Ovary (tissue), 9 donors: Measurements from ENCODE around the gene NREP. TPM values are rescaled to one million over a fixed set of nuclear protein-coding genes. Genes with fewer than 3 reads are reported as not detected.
"Not testable (repeated sequence)": the region's sequence is repeated elsewhere in the genome, so short reads cannot be mapped to it uniquely, and the experiment has no call there.

Experiments used
- DNase-seq, 5 donors: peaks; one replicate each; pipeline ENCODE4 v3.0.0-alpha.2; 2019 to 2020
- H3K27ac ChIP-seq, 2 donors: fragments of 200-600 bp; one replicate each; pipeline versions ENCODE4 v1.5.1 to v1.8.0; 2019 to 2022
- H3K27me3 ChIP-seq: fragments of 200-600 bp; one replicate; pipeline ENCODE4 v1.8.0; 2022
- H3K36me3 ChIP-seq: fragments of 200-600 bp; sonication (generic); one replicate; pipeline ENCODE4 v1.5.1; 2019
- H3K4me1 ChIP-seq: one replicate; pipeline ENCODE4 v1.8.1; 2013; ENCODE audit warnings: mild to moderate bottlenecking, moderate library complexity; ENCODE audit not compliant: insufficient read depth
- H3K4me3 ChIP-seq: fragments of 200-600 bp; sonication (generic); one replicate; pipeline ENCODE4 v1.5.1; 2017
- H3K9me3 ChIP-seq, 2 donors: fragments of 200-600 bp in 1 of 2; sonication (generic) in 1 of 2; one replicate each; pipeline versions ENCODE4 v1.5.1 to v1.8.1; 2013 to 2019; ENCODE audit warnings: mild to moderate bottlenecking in 1 of 2, moderate library complexity in 1 of 2
- EP300 ChIP-seq: sonication (generic); formaldehyde crosslinking; IDR thresholded peaks from one replicate; pipeline ENCODE4 v1.6.1; 2017; ENCODE audit warnings: antibody characterized with exemption
- POLR2A ChIP-seq: fragments of 450-650 bp; IDR thresholded peaks from one replicate; pipeline ENCODE4 v1.6.1; 2017; ENCODE audit warnings: antibody characterized with exemption, mild to moderate bottlenecking, moderate library complexity
- WGBS, 3 donors: extraction: QIAGEN DNeasy Blood & Tissue Kit in 1 of 3; methylation state at CpG; one replicate each; pipeline versions ENCODE4 v1.1.5 to v1.1.7; 2013 to 2017; 5-methylcytosine and 5-hydroxymethylcytosine counted together
- intact Hi-C, 4 donors: fragments of 100-400 bp; cut with DNase I; formaldehyde crosslinking; loops; one replicate each; pipeline versions ENCODE4 v1.11.0 to v1.15.1; 2022 to 2023
- polyA plus RNA-seq, 2 donors: library from polyadenylated mRNA; stranded (reverse); fragments of 200-250 nt in 1 of 2; fragments of 350-450 nt in 1 of 2; fragmentation: Illumina TruSeq in 1 of 2; extraction: RNeasy Lipid Tissue Mini Kit (QIAGEN cat#74804) in 1 of 2; gene quantifications; one replicate each; pipeline ENCODE4 v1.2.3, GENCODE V29; 2013 to 2014
- total RNA-seq, 7 donors: library from RNA; depleted of rRNA in 2 of 7; stranded (reverse); fragments of >200 nt in 2 of 7; fragmentation: NEBNext Ultra II Directional in 3 of 7; extraction: Animal tissue kit (Norgen Biotek cat#: 25700) in 3 of 7; gene quantifications; one replicate each; pipeline versions ENCODE4 v1.1.0 to v1.2.4, GENCODE V29; 2016 to 2023
- TF ChIP-seq, protein P1 (sequence below), 3 donors: fragments of 450-650 bp in 2 of 3; fragments of 200-600 bp in 1 of 3; IDR thresholded peaks; one replicate each; pipeline versions ENCODE4 v1.5.1 to v1.8.0; 2016 to 2022; ENCODE audit warnings: antibody characterized with exemption in 3 of 3, mild to moderate bottlenecking in 1 of 3
- donor health status: DM: no; HTN: no; CAD: no; lungs with moderate emphysema.
- donor health status: DM: no; HTN: no; CAD: no.
- donor health status: Bipolar disorder and iron deficiency.
- donor health status: DM: yes; HTN: yes; CAD: no.
- donor health status: DM: no; HTN: no; CAD: no.
- donor health status: DM: yes; HTN: yes; CAD: no.

NREP gene
- total and polyA plus RNA-seq, 9 donors = 17.0 to 129 (median 31.2) TPM

DNA sequence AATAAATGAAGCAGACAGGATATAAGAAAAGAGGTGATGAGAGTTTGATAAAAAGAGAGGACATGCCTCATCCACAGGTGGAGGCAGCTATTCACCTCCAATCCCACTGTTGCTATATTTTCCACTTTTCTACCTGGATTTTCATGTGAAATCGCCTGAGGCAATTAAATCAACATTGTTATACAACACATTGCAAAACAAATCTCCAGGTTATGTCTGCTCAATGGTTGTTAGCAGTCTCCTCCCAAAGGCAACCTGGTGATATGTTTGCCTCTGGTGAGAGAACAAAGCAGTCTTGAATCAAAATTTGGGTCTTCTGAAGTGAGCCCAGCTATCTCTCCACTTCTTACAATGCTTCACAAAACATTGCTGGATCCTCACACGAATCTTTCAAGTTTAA, 30.0 kb downstream of the NREP start:
- Histone ChIP-seq H3K27ac (no peak overlapping the region), H3K4me3 (no peak overlapping the region), H3K4me1 (no peaks in the 10 kb centered on the region), H3K9me3 (no peaks in the 10 kb centered on the region), H3K27me3 (no peaks in the 10 kb centered on the region), H3K36me3 (no peaks in the 10 kb centered on the region)
- DNase-seq = no peak
- TF ChIP-seq POLR2A = no peak
- TF ChIP-seq EP300 = no peak
- TF ChIP-seq, protein P1, sequence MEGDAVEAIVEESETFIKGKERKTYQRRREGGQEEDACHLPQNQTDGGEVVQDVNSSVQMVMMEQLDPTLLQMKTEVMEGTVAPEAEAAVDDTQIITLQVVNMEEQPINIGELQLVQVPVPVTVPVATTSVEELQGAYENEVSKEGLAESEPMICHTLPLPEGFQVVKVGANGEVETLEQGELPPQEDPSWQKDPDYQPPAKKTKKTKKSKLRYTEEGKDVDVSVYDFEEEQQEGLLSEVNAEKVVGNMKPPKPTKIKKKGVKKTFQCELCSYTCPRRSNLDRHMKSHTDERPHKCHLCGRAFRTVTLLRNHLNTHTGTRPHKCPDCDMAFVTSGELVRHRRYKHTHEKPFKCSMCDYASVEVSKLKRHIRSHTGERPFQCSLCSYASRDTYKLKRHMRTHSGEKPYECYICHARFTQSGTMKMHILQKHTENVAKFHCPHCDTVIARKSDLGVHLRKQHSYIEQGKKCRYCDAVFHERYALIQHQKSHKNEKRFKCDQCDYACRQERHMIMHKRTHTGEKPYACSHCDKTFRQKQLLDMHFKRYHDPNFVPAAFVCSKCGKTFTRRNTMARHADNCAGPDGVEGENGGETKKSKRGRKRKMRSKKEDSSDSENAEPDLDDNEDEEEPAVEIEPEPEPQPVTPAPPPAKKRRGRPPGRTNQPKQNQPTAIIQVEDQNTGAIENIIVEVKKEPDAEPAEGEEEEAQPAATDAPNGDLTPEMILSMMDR (IDR thresholded peaks at IDR 0.05) = no peak
- WGBS, 3 donors = 93 to 95% (median 94%) methylated on average over 2 of the region's 2 CpGs
- intact Hi-C loops = no loop called here

DNA sequence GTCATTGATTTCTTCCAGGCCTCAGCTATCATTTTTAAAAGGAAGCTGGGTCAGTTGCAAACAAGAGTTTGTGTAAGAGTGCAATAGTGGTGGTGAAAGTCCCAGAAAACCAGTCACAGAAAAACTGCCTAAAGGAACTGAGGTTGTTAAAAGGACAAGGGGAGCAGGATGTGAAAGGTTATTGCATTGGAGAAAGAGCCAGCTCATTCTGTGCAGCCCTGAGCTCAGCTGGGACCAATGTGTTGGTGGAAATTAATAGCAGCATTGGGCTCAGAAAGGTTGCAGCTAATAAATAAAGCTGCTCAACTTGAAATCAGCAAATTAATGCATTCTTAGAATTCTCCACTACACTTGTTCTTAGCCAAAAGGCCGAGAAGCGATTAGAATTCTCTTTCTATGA, 34.9 kb downstream of the NREP start:
- intact Hi-C loops = no loop called here
- Histone ChIP-seq H3K27me3 (no peaks in the 10 kb centered on the region), H3K4me1 (no peaks in the 10 kb centered on the region), H3K9me3 (no peaks in the 10 kb centered on the region), H3K27ac (no peak overlapping the region), H3K4me3 (no peak overlapping the region), H3K36me3 (no peaks in the 10 kb centered on the region)
- no peak for DNase-seq
- TF ChIP-seq EP300 = no peak
- TF ChIP-seq, protein P1 (IDR thresholded peaks at IDR 0.05) = no peak
- no peak for TF ChIP-seq POLR2A
- 30 to 37% (median 35%) methylated on average over 2 of the region's 2 CpGs for WGBS, 3 donors

DNA sequence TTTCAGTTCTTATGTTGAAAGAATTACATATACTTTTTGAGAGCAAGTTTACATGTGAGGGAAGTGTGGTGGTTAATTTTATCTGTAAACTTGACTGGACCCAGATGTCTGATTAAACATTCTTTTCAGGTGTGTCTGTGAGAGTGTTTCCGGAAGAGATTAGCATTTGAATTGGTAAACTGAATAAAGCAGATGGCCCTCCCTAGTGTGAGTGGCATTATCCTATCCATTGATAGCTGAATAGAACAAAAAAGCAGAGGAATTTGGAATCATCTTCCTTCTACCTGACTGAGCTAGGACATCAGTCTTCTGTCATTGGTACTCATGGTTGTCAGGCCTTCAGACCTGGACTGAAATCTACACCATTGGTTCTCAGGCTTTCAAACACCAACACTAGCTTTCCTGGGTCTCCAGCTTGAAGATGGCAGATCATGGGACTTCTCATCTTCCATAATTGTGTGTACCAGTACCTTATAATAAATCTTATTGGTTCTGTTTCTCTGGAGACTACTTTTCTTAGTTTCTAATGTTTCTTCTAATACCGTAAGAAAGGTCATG, 36.6 kb downstream of the NREP start:
- no peaks in the 10 kb centered on the region for H3K27me3 ChIP-seq
- TF ChIP-seq EP300 (no peak), POLR2A (no peak)
- TF ChIP-seq, protein P1 (IDR thresholded peaks at IDR 0.05) = no peak
- no peaks in the 10 kb centered on the region for H3K9me3 ChIP-seq
- no peaks in the 10 kb centered on the region for H3K4me1 ChIP-seq
- WGBS, 3 donors = 91 to 98% (median 95%) methylated on average over 2 of the region's 2 CpGs
- H3K4me3 ChIP-seq = no peak overlapping the region
- intact Hi-C loops = no loop called here
- no peak for DNase-seq
- no peaks in the 10 kb centered on the region for H3K36me3 ChIP-seq
- H3K27ac ChIP-seq = no peak overlapping the region

DNA sequence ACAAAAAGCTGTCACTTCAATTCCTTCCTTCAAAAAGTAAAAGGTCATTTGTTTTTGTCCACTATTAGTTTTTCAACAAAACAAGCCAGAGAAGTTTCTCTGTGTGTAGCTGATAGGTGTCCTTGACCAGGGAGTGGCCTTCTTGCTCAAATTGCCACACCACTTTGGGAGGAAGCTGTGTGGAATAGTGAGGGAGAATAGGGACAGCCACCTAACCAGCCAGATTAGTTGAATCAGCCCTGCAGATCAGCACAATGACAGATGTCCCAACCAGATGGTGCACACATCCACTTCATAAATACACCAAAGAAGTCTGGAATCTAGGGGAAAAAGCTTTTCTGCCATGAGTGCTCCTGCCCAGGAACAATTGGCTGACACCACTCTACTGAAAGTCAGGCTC, 37.2 kb downstream of the NREP start:
- Histone ChIP-seq H3K4me1 (no peaks in the 10 kb centered on the region), H3K36me3 (no peaks in the 10 kb centered on the region), H3K27me3 (no peaks in the 10 kb centered on the region), H3K4me3 (no peak overlapping the region), H3K9me3 (no peaks in the 10 kb centered on the region), H3K27ac (no peak overlapping the region)
- no peak for TF ChIP-seq POLR2A
- no peak for TF ChIP-seq EP300
- no peak for DNase-seq
- intact Hi-C loops = no loop called here

DNA sequence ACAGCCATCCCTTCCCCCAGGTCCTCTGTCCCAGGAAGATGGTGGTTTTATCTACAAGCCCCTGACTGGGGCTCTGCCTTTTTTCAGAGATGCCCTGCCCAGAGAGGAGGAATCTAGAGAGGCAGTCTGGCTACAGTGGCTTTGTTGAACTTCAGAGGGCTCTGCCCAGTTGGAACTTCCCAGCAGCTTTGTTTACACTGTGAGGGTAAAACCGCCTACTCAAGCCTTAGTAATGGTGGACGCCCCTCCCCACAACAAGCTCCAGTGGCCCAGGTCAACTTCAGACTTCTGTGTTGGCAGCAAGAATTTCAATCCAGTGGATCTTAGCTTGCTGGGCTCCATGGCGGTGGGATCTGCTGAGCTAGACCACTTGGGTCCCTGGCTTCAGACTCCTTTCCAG, 40.2 kb downstream of the NREP start:
- H3K27me3 ChIP-seq, H3K9me3 ChIP-seq, DNase-seq, H3K4me1 ChIP-seq, H3K27ac ChIP-seq, intact Hi-C loops, H3K36me3 ChIP-seq, H3K4me3 ChIP-seq: not testable (repeated sequence)
- 89 to 93% (median 91%) methylated on average over 3 of the region's 3 CpGs for whole genome bisulfite sequencing, 3 donors
